Hypothalamus (tissue), 51 donors: ENCODE measurements around the gene PDZD7.

Experiments used
- DNase-seq, 51 donors: peaks; one replicate each; lab custom pipeline; 2025; lab: John Stamatoyannopoulos, UW

PDZD7 gene

DNA sequence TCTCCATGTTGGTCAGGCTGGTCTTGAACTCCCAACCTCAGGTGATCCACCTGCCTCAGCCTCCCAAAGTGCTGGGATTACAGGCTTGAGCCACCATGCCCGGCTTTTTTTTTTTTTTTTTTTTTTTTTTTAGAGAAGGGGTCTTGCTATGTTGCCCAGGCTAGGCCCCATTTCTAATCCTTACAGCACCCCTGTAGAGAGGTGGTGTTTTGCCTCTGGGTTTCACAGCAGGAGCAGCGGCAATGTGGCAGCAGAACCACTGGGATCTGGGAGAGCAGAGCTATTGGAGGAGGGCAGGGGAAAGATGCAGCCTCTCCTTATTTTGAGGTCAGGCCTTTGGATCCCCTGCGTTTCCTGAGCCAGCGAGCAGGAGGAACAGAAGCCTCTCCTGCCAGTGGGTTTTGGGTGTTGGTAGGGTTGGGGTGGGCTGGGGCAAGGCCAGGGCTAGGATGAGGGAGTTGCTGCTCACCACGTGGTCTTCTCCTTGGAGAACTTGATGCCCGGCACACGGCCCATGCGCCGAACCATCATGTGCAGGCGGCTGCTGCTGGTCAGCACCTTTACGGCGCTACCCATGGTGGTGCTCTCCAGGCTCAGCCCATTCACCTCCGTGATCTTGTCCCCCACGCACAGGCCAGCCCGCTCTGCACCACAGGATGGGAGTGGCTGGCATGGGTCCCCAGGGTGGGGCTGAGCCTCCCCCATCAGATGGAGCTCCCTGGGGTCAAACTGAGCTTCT, 7.8 kb downstream of the PDZD7 start:
- no peak for DNase-seq

DNA sequence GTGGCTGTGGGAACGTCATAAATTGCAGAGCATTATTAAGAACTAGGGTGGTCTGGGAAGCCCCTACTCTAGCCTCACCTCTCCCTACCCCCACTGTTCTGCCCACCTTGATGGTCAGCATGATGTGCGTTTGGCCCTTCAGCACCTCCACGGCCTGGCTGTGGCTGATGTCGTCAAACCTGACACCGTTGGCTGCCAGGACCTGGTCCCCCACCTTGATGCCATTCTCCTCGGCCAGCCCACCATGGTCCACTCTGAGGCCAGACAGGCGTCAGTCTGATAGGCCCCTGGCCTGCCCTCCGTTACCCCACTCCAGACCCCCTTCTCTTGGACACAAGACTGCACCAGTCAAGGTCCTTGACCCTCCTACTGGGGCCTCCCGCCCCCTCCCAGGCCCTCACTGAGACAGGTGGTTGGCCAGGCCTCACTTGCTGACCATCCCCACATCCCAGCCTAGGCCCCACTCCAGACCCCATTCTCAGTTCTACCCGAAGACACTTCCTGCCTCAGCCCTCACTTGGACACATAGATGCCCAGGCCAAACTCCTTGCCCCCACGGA, 9.2 kb downstream of the PDZD7 start:
- DNase-seq, result no peak

GRCh38 chr10:101021239-101021638, 9.7 kb downstream of the PDZD7 start:
- no peak for DNase-seq

DNA sequence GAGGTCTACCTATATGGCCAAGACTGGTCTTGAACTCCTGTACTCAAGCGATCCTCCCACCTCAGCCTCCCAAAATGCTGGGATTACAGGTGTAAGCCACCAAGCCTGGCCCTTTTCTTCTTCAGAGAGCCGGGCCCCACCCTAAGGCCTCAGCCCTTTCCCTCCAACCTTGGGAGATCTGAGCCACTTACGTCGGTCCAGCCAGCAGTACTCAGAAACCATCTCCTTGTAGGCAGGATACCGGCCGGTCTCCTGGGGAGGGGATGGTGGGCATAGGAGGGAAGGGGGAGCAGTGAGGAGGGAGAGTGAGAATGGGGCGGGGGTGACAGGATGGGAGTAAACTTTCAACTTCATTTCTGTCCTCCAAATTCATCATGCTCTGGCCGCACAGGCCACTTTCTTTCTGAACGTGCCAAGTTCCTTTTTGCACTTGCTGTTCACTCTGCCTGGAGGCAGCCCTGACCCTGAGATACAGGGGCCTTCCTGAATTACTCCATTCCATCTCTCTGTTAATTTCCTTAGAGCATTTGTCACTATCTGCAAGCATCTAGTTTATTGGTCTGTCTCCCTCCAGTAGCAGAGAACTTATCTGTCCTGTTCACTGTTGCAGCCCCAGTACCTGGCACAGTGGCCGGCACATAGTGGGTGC, 10.4 kb downstream of the PDZD7 start:
- no peak for DNase-seq

DNA sequence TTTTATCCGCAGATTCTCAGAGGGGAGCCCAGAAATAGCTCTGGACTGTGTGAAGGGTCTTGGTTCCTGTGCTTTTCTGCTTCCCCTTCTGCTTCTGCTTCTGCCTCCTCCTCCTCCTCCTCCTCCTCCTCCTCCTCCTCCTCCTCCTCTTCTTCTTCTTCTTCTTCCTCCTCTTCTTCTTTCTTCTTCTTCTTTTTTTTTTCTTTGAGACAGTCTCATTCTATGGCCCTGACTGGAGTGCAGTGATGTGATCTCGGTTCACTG, 11.6 kb downstream of the PDZD7 start:
- DNase-seq, result no peak

- peak in 47 of 51 donors; percentile 12 to 89 (median 58) for DNase-seq
Observed at GRCh38 chr10:101018600-101019439, 12.1 kb downstream of the PDZD7 start.

- no peak for DNase-seq
Observed at GRCh38 chr10:101018118-101018599, 12.8 kb downstream of the PDZD7 start.

DNA sequence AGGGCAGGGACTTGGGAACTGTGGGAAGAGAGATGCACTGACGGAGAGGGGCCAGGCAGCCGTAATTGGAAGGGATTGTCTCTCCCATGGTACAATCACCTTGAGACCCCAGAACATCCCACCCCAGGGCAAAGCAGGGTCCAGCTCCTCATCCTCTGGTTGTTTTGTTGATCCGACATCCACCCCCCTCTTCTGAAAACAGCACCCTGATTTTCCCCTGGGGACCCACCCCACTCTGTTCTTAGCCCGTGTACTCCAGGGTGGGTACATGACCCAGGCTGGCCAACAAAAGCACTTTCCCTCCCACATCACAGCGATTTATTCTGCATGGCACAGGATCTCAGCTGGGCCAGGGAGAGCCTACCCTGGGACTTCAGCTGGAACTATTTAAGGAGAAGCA, 14.1 kb downstream of the PDZD7 start:
- DNase-seq, result no peak

GRCh38 chr10:101015582-101015973, 15.4 kb downstream of the PDZD7 start:
- DNase-seq, result no peak

DNA sequence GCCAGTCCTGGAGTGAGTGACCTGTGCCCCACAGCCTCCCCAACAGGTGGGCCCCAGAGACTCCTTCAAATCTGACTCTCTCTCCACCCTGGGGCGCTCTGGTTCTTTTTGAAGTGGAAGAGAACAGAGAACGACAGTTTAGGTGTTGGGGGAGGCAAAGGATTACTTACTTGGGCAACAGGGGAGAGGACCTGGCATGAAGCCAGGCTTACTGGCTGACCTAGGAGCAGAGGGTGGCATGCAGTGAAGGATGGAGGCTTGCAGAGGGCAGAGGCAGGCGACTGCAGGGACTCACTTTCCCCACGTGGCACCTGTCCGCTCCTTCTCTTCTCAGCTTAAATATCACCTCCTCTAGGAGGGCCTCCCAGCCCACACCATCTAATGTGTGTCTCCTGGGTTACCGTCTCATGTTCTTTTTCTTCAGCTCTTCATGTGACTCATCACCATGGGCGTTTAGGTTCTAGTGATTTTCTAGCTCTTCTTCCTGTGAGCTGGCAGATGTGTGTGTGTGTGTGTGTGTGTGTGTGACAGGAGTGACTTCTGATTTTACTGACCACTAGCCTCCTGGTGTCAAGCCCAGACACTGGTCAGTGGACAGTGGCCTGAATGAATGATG, 15.9 kb downstream of the PDZD7 start:
- peak in 1 of 51 donors; percentile 50 for DNase-seq

GRCh38 chr10:101014230-101014884, 16.6 kb downstream of the PDZD7 start:
- DNase-seq, result peak in 50 of 51 donors; percentile 13 to 90 (median 64)

DNA sequence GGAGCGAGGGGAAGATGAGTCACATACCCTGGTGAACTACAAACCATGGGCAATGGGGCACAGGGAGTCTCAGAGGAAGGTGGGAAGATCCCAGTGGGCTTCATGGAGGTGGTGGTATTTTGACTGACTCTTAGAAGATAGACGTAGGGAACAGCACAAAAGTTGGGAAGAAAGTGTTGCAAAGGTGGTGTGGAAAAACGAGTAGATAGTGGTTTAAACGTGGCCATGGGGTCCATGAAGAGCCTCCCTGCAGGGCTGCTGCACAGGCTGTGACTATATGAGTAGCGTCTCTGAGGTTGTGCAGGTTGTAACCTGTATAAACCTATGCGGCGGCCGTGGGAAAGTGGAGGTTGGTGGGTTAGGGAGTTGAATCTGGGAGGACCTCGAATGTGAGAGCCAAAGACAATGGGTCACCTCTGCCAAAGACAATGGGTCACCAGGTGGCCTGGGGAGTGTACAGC, 17.5 kb downstream of the PDZD7 start:
- no peak for DNase-seq

GRCh38 chr10:101012525-101013364, 18.2 kb downstream of the PDZD7 start:
- DNase-seq, result peak; percentile 11 to 97 (median 81)

GRCh38 chr10:101011517-101012423, 19.2 kb downstream of the PDZD7 start:
- peak in 3 of 51 donors; percentile 15 to 60 (median 18) for DNase-seq

- DNase-seq, result no peak
Observed at GRCh38 chr10:101010329-101010728, 20.6 kb downstream of the PDZD7 start.

DNA sequence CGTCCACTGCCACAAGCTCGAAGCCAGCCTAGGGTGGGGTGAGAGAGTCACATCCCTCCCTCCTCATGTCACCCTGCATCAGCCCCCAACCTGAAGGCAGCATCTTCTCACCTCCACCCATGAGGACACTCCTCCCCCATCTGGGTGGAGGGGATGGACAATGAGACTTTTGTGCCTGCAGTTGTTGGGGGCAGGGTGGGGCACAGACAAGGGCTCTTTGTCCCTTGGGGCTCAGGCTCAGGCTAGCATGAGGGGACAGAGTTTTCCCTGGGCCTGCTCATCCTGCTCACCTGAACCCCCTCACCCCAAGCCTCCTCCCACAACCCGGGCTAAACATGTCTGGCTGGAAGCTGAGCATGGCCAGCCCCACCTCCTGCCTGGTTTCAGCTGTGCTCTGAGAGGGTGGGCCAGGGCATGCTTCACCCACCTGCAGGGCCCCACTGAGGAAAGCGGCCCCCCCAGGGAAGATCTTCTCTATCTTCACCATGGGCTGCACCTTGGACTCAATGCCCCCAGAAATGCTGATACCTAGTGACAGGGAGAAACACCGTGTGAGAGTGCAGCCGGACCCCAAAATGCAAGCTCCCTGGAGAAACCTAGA, 22.0 kb downstream of the PDZD7 start:
- DNase-seq, result peak in 41 of 51 donors; percentile 11 to 87 (median 56)
